Activated naive CD4-positive, alpha-beta T cell treated with anti-CD3 and anti-CD28 coated beads, Interleukin-2, amount 10 ng/mL, durations not matched to agents 7 days and 5 days (primary cell): Measurements from ENCODE around the gene TTLL10.
A peak's percentile ranks its signal among the peaks of the same experiment; 100 is the strongest.
"Not testable (repeated sequence)": the region's sequence is repeated elsewhere in the genome, so short reads cannot be mapped to it uniquely, and the experiment has no call there.

Experiments used
- CTCF ChIA-PET: fragments of 350-600 bp; sonication (Branson Sonifier 250); formaldehyde crosslinking; loops from one replicate; lab custom pipeline; 2021; ENCODE audit warnings: antibody characterized with exemption; lab: Charles Lee
- DNase-seq: peaks from one replicate; pipeline ENCODE4 v3.0.0-alpha.2; 2020
- H3K27ac Mint-ChIP-seq: one replicate; pipeline ENCODE4 v1.8.0; 2021; ENCODE audit warnings: mild to moderate bottlenecking, moderate library complexity, mixed read lengths
- H3K27me3 Mint-ChIP-seq: one replicate; pipeline ENCODE4 v1.8.0; 2021; ENCODE audit warnings: mild to moderate bottlenecking, mixed read lengths
- H3K36me3 Mint-ChIP-seq: one replicate; pipeline ENCODE4 v1.8.0; 2021; ENCODE audit warnings: mixed read lengths
- H3K4me1 Mint-ChIP-seq: one replicate; pipeline ENCODE4 v1.8.0; 2021; ENCODE audit warnings: mixed read lengths
- H3K4me3 Mint-ChIP-seq: one replicate; pipeline ENCODE4 v1.8.0; 2021; ENCODE audit warnings: mild to moderate bottlenecking, moderate library complexity, mixed read lengths
- H3K9me3 Mint-ChIP-seq: one replicate; pipeline ENCODE4 v1.8.0; 2021; ENCODE audit warnings: mixed read lengths

The TTLL10 gene

GRCh38 chr1:1146026-1146425 is 27.7 kb upstream of the TTLL10 start:
- peaks cover 33% of the 10 kb centered on the region for H3K4me1 Mint-ChIP-seq
- no peaks in the 10 kb centered on the region for H3K36me3 Mint-ChIP-seq
- H3K27ac Mint-ChIP-seq, result no peak overlapping the region
- no peak for DNase-seq
- no peaks in the 10 kb centered on the region for H3K9me3 Mint-ChIP-seq
- CTCF ChIA-PET, result no interaction called here
- H3K27me3 Mint-ChIP-seq, result peaks cover 15% of the 10 kb centered on the region
- H3K4me3 Mint-ChIP-seq, result no peak overlapping the region

GRCh38 chr1:1146596-1146995 is 27.1 kb upstream of the TTLL10 start:
- H3K36me3 Mint-ChIP-seq, result no peaks in the 10 kb centered on the region
- CTCF ChIA-PET, result no interaction called here
- no peak overlapping the region for H3K4me3 Mint-ChIP-seq
- peak overlapping the region; percentile 74 for H3K27ac Mint-ChIP-seq
- H3K4me1 Mint-ChIP-seq, result peaks cover 33% of the 10 kb centered on the region
- no peaks in the 10 kb centered on the region for H3K9me3 Mint-ChIP-seq
- DNase-seq, result no peak
- H3K27me3 Mint-ChIP-seq, result peaks cover 15% of the 10 kb centered on the region

GRCh38 chr1:1148061-1148460 is 25.6 kb upstream of the TTLL10 start:
- peaks cover 4% of the 10 kb centered on the region for H3K36me3 Mint-ChIP-seq
- CTCF ChIA-PET, result no interaction called here
- no peak overlapping the region for H3K4me3 Mint-ChIP-seq

GRCh38 chr1:1148569-1148968 is 25.1 kb upstream of the TTLL10 start:
- no peak overlapping the region for H3K4me3 Mint-ChIP-seq
- peaks cover 15% of the 10 kb centered on the region for H3K27me3 Mint-ChIP-seq
- CTCF ChIA-PET, result no interaction called here
- no peak overlapping the region for H3K27ac Mint-ChIP-seq
- DNase-seq, result no peak
- peaks cover 4% of the 10 kb centered on the region for H3K36me3 Mint-ChIP-seq
- H3K9me3 Mint-ChIP-seq, result peaks cover 17% of the 10 kb centered on the region
- H3K4me1 Mint-ChIP-seq, result peaks cover 20% of the 10 kb centered on the region

More at GRCh38 chr1:1148061-1148460, 25.6 kb upstream of the TTLL10 start:
- Mint-ChIP-seq H3K27ac (no peak overlapping the region), H3K9me3 (peaks cover 12% of the 10 kb centered on the region), H3K4me1 (peaks cover 24% of the 10 kb centered on the region), H3K27me3 (peaks cover 15% of the 10 kb centered on the region)
- DNase-seq, result no peak

- peaks cover 5% of the 10 kb centered on the region for H3K36me3 Mint-ChIP-seq
- no peak overlapping the region for H3K27ac Mint-ChIP-seq
- no peak for DNase-seq
- H3K27me3 Mint-ChIP-seq, result peaks cover 15% of the 10 kb centered on the region
- peaks cover 25% of the 10 kb centered on the region for H3K9me3 Mint-ChIP-seq
- CTCF ChIA-PET, result no interaction called here
- H3K4me3 Mint-ChIP-seq, result no peak overlapping the region
- peaks cover 12% of the 10 kb centered on the region for H3K4me1 Mint-ChIP-seq
These were observed 24.3 kb upstream of the TTLL10 start for GRCh38 chr1:1149416-1149815.

GRCh38 chr1:1150100-1150499 is 23.6 kb upstream of the TTLL10 start:
- H3K36me3 Mint-ChIP-seq, result peaks cover 5% of the 10 kb centered on the region
- H3K4me3 Mint-ChIP-seq, result no peak overlapping the region
- no peak for DNase-seq
- H3K27ac Mint-ChIP-seq, result no peak overlapping the region
- H3K9me3 Mint-ChIP-seq, result peaks cover 25% of the 10 kb centered on the region
- peaks cover 9% of the 10 kb centered on the region for H3K4me1 Mint-ChIP-seq
- peaks cover 15% of the 10 kb centered on the region for H3K27me3 Mint-ChIP-seq
- CTCF ChIA-PET, result no interaction called here

- Mint-ChIP-seq H3K36me3 (peaks cover 5% of the 10 kb centered on the region), H3K4me3 (no peak overlapping the region), H3K27me3 (peaks cover 22% of the 10 kb centered on the region), H3K9me3 (peaks cover 25% of the 10 kb centered on the region), H3K27ac (no peak overlapping the region), H3K4me1 (peaks cover 2% of the 10 kb centered on the region)
- no peak for DNase-seq
- CTCF ChIA-PET, result no interaction called here
These were observed 22.4 kb upstream of the TTLL10 start for GRCh38 chr1:1151306-1151705.

GRCh38 chr1:1152431-1152830 is 21.2 kb upstream of the TTLL10 start:
- not testable (repeated sequence) for H3K4me1 Mint-ChIP-seq, DNase-seq, H3K36me3 Mint-ChIP-seq, H3K4me3 Mint-ChIP-seq
- H3K27me3 Mint-ChIP-seq, result peaks cover 26% of the 10 kb centered on the region
- peak overlapping the region; percentile 68 for H3K27ac Mint-ChIP-seq
- H3K9me3 Mint-ChIP-seq, result peaks cover 25% of the 10 kb centered on the region
- CTCF ChIA-PET, result interaction anchor here (1.3 kb wide), 1 partner anchor 30 kb away, joined by 3 read pairs; no protein-coding TSS in a partner anchor

GRCh38 chr1:1153215-1153614 is 20.5 kb upstream of the TTLL10 start:
- not testable (repeated sequence) for H3K36me3 Mint-ChIP-seq, H3K4me1 Mint-ChIP-seq, DNase-seq, H3K4me3 Mint-ChIP-seq
- Mint-ChIP-seq H3K27me3 (peaks cover 19% of the 10 kb centered on the region), H3K9me3 (peaks cover 25% of the 10 kb centered on the region), H3K27ac (peak overlapping the region; percentile 4)
- CTCF ChIA-PET, result interaction anchor here (1.3 kb wide), 1 partner anchor 31 kb away, joined by 3 read pairs; no protein-coding TSS in a partner anchor

GRCh38 chr1:1153874-1154273 is 19.8 kb upstream of the TTLL10 start:
- DNase-seq, result no peak
- no peak overlapping the region for H3K4me3 Mint-ChIP-seq
- H3K27ac Mint-ChIP-seq, result peak overlapping the region; percentile 0
- peaks cover 25% of the 10 kb centered on the region for H3K9me3 Mint-ChIP-seq
- CTCF ChIA-PET, result no interaction called here
- peaks cover 3% of the 10 kb centered on the region for H3K4me1 Mint-ChIP-seq
- H3K27me3 Mint-ChIP-seq, result peaks cover 15% of the 10 kb centered on the region
- peaks cover 5% of the 10 kb centered on the region for H3K36me3 Mint-ChIP-seq

GRCh38 chr1:1155258-1155657 is 18.4 kb upstream of the TTLL10 start:
- no peak overlapping the region for H3K27ac Mint-ChIP-seq
- H3K27me3 Mint-ChIP-seq, result peaks cover 15% of the 10 kb centered on the region
- H3K36me3 Mint-ChIP-seq, result peaks cover 5% of the 10 kb centered on the region
- CTCF ChIA-PET, result no interaction called here
- no peak for DNase-seq
- peaks cover 25% of the 10 kb centered on the region for H3K9me3 Mint-ChIP-seq
- no peak overlapping the region for H3K4me3 Mint-ChIP-seq
- H3K4me1 Mint-ChIP-seq, result peaks cover 3% of the 10 kb centered on the region

GRCh38 chr1:1156140-1157032 is 17.3 kb upstream of the TTLL10 start:
- peak overlapping the region; percentile 58 for H3K4me3 Mint-ChIP-seq
- H3K9me3 Mint-ChIP-seq, result peaks cover 25% of the 10 kb centered on the region
- H3K27ac Mint-ChIP-seq, result no peak overlapping the region
- no peak for DNase-seq
- H3K27me3 Mint-ChIP-seq, result peaks cover 19% of the 10 kb centered on the region
- CTCF ChIA-PET, result no interaction called here
- peaks cover 5% of the 10 kb centered on the region for H3K36me3 Mint-ChIP-seq
- peaks cover 3% of the 10 kb centered on the region for H3K4me1 Mint-ChIP-seq

- peaks cover 5% of the 10 kb centered on the region for H3K36me3 Mint-ChIP-seq
- no peak for DNase-seq
- peaks cover 23% of the 10 kb centered on the region for H3K9me3 Mint-ChIP-seq
- H3K27ac Mint-ChIP-seq, result no peak overlapping the region
- peaks cover 23% of the 10 kb centered on the region for H3K27me3 Mint-ChIP-seq
- peak overlapping the region; percentile 43 for H3K4me3 Mint-ChIP-seq
- peaks cover 3% of the 10 kb centered on the region for H3K4me1 Mint-ChIP-seq
- CTCF ChIA-PET, result no interaction called here
These were observed 16.7 kb upstream of the TTLL10 start for GRCh38 chr1:1157033-1157365.

- peaks cover 2% of the 10 kb centered on the region for H3K36me3 Mint-ChIP-seq
- H3K27ac Mint-ChIP-seq, result peak overlapping the region; percentile 49
- CTCF ChIA-PET, result no interaction called here
These were observed 16.2 kb upstream of the TTLL10 start for GRCh38 chr1:1157426-1157913.

More at GRCh38 chr1:1157426-1157913, 16.2 kb upstream of the TTLL10 start:
- peak overlapping the region; percentile 61 for H3K4me3 Mint-ChIP-seq
- H3K9me3 Mint-ChIP-seq, result peaks cover 19% of the 10 kb centered on the region
- peaks cover 23% of the 10 kb centered on the region for H3K27me3 Mint-ChIP-seq
- DNase-seq, result peak; percentile 80
- H3K4me1 Mint-ChIP-seq, result peaks cover 3% of the 10 kb centered on the region
